CD14-positive monocyte (primary cell): ENCODE measurements around the gene SP7. TPM values are rescaled to one million over a fixed set of nuclear protein-coding genes. Genes with fewer than 3 reads are reported as not detected.

Source experiments
- DNase-seq, 3 donors: peaks; one replicate each; pipeline ENCODE4 v3.0.0-alpha.2; 2011 to 2022
- H2AFZ ChIP-seq: 2 replicates; pipeline ENCODE4 v1.6.0; 2012; ENCODE audit warnings: mild to moderate bottlenecking, low read depth, low read length, inconsistent platforms; ENCODE audit not compliant: insufficient read depth, poor library complexity, severe bottlenecking
- H3K27ac ChIP-seq, 2 donors: 1 replicate in 1 of 2; 2 replicates in 1 of 2; pipeline ENCODE4 v1.5.1; 2012 to 2013; ENCODE audit warnings: low read length in 2 of 2, control low read depth in 1 of 2, inconsistent platforms in 1 of 2, low read depth in 1 of 2, mild to moderate bottlenecking in 1 of 2
- H3K27me3 ChIP-seq, 2 donors: one replicate each; pipeline versions ENCODE4 v1.6.0 to v1.6.1; 2011 to 2013; ENCODE audit warnings: low read length in 2 of 2; ENCODE audit not compliant: control insufficient read depth in 2 of 2, insufficient read depth in 2 of 2
- H3K36me3 ChIP-seq, 2 donors: replicated peaks in 1 of 2; 1 replicate in 1 of 2; 2 replicates in 1 of 2; pipeline versions ENCODE4 v1.5.1 to v1.6.1; 2012 to 2013; ENCODE audit warnings: low read length in 2 of 2, control low read depth in 1 of 2, inconsistent platforms in 1 of 2, mild to moderate bottlenecking in 1 of 2; ENCODE audit not compliant: insufficient read depth in 2 of 2, control insufficient read depth in 1 of 2
- H3K4me1 ChIP-seq, 2 donors: 1 replicate in 1 of 2; 2 replicates in 1 of 2; pipeline versions ENCODE4 v1.5.1 to v1.6.1; 2012 to 2013; ENCODE audit warnings: low read length in 2 of 2, control low read depth in 1 of 2, inconsistent platforms in 1 of 2, mild to moderate bottlenecking in 1 of 2, moderate library complexity in 1 of 2; ENCODE audit not compliant: insufficient read depth in 2 of 2, control insufficient read depth in 1 of 2
- H3K4me2 ChIP-seq: replicated peaks from 2 replicates; pipeline ENCODE3; 2012; ENCODE audit warnings: low read length, moderate library complexity, mild to moderate bottlenecking; ENCODE audit not compliant: poor library complexity, severe bottlenecking; ENCODE audit errors: extremely low read depth
- H3K4me3 ChIP-seq, 3 experiments: fragments of 200-600 bp in 1 of 3; sonication (generic) in 1 of 3; replicated peaks in 1 of 3; 1 replicate in 2 of 3; 2 replicates in 1 of 3; pipeline ENCODE4 v1.5.1; 2011 to 2013; ENCODE audit warnings: low read length in 3 of 3, mild to moderate bottlenecking in 3 of 3, control low read depth in 2 of 3, low read depth in 2 of 3, inconsistent platforms in 1 of 3, moderate library complexity in 1 of 3
- H3K79me2 ChIP-seq: 2 replicates; pipeline ENCODE4 v1.6.0; 2012; ENCODE audit warnings: mild to moderate bottlenecking, control low read depth, inconsistent platforms, low read length, moderate library complexity; ENCODE audit not compliant: insufficient read depth
- H3K9ac ChIP-seq: 2 replicates; pipeline ENCODE4 v1.6.0; 2017; ENCODE audit warnings: low read length, mild to moderate bottlenecking; ENCODE audit not compliant: insufficient read depth, poor library complexity, severe bottlenecking
- H3K9me3 ChIP-seq, 2 donors: replicated peaks in 1 of 2; 1 replicate in 1 of 2; 2 replicates in 1 of 2; pipeline versions ENCODE4 v1.5.1 to v1.6.1; 2012 to 2013; ENCODE audit warnings: low read length in 2 of 2, control low read depth in 1 of 2; ENCODE audit not compliant: control insufficient read depth in 1 of 2, insufficient read depth in 1 of 2
- H4K20me1 ChIP-seq: 2 replicates; pipeline ENCODE4 v1.6.0; 2012; ENCODE audit warnings: mild to moderate bottlenecking, low read length, control low read depth, moderate library complexity; ENCODE audit not compliant: insufficient read depth
- H3K27ac Mint-ChIP-seq, 7 donors: one replicate each; pipeline ENCODE4 v1.8.0; 2020; ENCODE audit warnings: mild to moderate bottlenecking in 7 of 7, mixed read lengths in 7 of 7, moderate library complexity in 6 of 7, inconsistent platforms in 2 of 7
- H3K27me3 Mint-ChIP-seq, 3 donors: one replicate each; pipeline ENCODE4 v1.8.0; 2021 to 2022; ENCODE audit warnings: low read depth in 3 of 3, mild to moderate bottlenecking in 3 of 3, mixed read lengths in 3 of 3, moderate library complexity in 3 of 3, inconsistent platforms in 1 of 3
- H3K36me3 Mint-ChIP-seq, 2 donors: one replicate each; pipeline ENCODE4 v1.8.0; 2020; ENCODE audit warnings: mixed read lengths in 2 of 2, inconsistent platforms in 1 of 2, mild to moderate bottlenecking in 1 of 2
- H3K4me1 Mint-ChIP-seq: one replicate; pipeline ENCODE4 v1.8.0; 2020; ENCODE audit warnings: mild to moderate bottlenecking, mixed read lengths
- H3K4me3 Mint-ChIP-seq, 2 donors: one replicate each; pipeline ENCODE4 v1.8.0; 2020; ENCODE audit warnings: mild to moderate bottlenecking in 2 of 2, mixed read lengths in 2 of 2, moderate library complexity in 1 of 2
- H3K9me3 Mint-ChIP-seq, 7 donors: one replicate each; pipeline ENCODE4 v1.8.0; 2020 to 2022; ENCODE audit warnings: mixed read lengths in 7 of 7, mild to moderate bottlenecking in 6 of 7, moderate library complexity in 6 of 7, inconsistent platforms in 2 of 7
- WGBS: methylation state at CpG from one replicate; pipeline ENCODE4 v1.1.5; 2013; ENCODE audit warnings: missing lambda C conversion rate; ENCODE audit not compliant: insufficient coverage; 5-methylcytosine and 5-hydroxymethylcytosine counted together
- intact Hi-C, 2 donors: fragments of 100-400 bp; cut with micrococcal nuclease; formaldehyde crosslinking; loops; one replicate each; pipeline versions ENCODE4 v1.15.0 to v1.15.1; 2023
- polyA plus RNA-seq, 3 donors: library from polyadenylated mRNA; depleted of rRNA in 1 of 3; unstranded in 2 of 3; stranded (reverse) in 1 of 3; fragments of 300-500 nt in 2 of 3; fragments of >200 nt in 1 of 3; fragmentation: Illumina TruSeq in 2 of 3; gene quantifications; 1 replicate in 2 of 3; 2 replicates in 1 of 3; pipeline ENCODE4 v1.2.3, GENCODE V29; 2012 to 2021
- TF ChIP-seq, protein P1 (sequence below): fragments of 200-600 bp; IDR thresholded peaks from one replicate; pipeline ENCODE4 v1.8.0; 2022; ENCODE audit warnings: antibody characterized with exemption, mild to moderate bottlenecking

The SP7 gene
- polyA plus RNA-seq, 3 donors = 0.04 TPM; not detected in 2

DNA sequence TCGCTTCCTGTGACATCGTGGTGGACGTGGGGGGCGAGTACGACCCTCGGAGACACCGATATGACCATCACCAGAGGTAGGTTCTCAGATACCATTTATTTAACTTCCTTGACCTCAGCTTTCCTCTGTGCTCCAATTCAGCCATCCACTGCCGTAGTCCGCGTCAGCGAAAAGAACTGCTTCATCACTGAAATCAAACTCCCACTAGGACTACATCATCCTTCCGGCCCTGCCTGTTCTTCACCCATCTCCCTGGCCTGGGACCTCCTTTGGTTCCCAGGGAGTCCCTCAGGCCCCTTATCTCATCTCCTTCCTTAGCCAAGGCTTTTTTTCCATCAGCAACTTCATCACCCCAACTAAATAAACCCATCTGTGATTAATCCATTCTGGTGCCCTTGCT lies 36.0 kb downstream of the SP7 start:
- Mint-ChIP-seq H3K27me3 (no peaks in the 10 kb centered on the region), H3K9me3 (peaks cover 0 to 3% (median 0%) of the 10 kb centered on the region in 7 donors), H3K4me3 (peak overlapping the region; percentile 98 to 99), H3K27ac (peak overlapping the region; percentile 99 to 100 (median 99)), H3K4me1 (peaks cover 73% of the 10 kb centered on the region), H3K36me3 (peaks cover 24 to 63% of the 10 kb centered on the region in 2 donors)
- Histone ChIP-seq H3K36me3 (peaks cover 27 to 31% of the 10 kb centered on the region in 2 donors), H3K4me2 (peak overlapping the region; percentile 96), H4K20me1 (peaks cover 6% of the 10 kb centered on the region), H3K27me3 (no peaks in the 10 kb centered on the region), H3K79me2 (peaks cover 58% of the 10 kb centered on the region), H3K9me3 (no peaks in the 10 kb centered on the region), H3K9ac (peak overlapping the region; percentile 70), H2AFZ (peak overlapping the region; percentile 75), H3K4me1 (peaks cover 49 to 57% of the 10 kb centered on the region in 2 donors), H3K27ac (peak overlapping the region; percentile 97), H3K4me3 (peak overlapping the region; percentile 78 to 96 (median 90))
- DNase-seq = peak in 1 of 3 donors; percentile 32
- TF ChIP-seq, protein P1, sequence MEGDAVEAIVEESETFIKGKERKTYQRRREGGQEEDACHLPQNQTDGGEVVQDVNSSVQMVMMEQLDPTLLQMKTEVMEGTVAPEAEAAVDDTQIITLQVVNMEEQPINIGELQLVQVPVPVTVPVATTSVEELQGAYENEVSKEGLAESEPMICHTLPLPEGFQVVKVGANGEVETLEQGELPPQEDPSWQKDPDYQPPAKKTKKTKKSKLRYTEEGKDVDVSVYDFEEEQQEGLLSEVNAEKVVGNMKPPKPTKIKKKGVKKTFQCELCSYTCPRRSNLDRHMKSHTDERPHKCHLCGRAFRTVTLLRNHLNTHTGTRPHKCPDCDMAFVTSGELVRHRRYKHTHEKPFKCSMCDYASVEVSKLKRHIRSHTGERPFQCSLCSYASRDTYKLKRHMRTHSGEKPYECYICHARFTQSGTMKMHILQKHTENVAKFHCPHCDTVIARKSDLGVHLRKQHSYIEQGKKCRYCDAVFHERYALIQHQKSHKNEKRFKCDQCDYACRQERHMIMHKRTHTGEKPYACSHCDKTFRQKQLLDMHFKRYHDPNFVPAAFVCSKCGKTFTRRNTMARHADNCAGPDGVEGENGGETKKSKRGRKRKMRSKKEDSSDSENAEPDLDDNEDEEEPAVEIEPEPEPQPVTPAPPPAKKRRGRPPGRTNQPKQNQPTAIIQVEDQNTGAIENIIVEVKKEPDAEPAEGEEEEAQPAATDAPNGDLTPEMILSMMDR = no peak
- intact Hi-C loops = no loop called here
- WGBS = 9% methylated on average over 10 of the region's 12 CpGs

DNA sequence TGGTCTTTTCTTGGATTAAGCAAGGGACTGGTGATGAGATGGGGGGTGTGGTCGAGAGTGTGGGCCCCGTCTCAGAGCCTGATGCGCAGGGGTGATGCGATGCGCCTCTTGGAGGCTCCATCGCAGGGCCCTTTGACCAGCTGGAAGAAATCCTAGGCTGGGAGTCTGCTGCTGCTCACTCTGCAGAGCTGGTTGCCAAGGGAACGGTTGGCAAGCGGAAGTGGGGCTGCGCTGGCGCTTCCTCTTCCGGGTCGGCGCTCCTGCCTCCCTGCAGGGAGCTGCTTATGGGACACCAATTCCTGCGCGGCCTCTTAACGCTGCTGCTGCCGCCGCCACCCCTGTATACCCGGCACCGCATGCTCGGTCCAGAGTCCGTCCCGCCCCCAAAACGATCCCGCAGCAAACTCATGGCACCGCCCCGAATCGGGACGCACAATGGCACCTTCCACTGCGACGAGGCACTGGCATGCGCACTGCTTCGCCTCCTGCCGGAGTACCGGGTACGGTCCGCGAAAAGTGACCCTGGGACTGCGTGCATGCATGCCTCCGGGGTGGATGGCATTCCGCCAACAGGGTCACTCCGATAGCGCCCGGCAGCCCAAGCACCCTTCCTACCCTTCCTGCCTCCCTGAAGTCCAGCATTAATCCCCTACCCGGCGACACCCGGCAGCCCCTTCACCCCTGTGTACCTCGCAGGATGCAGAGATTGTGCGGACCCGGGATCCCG lies 36.5 kb downstream of the SP7 start, which contains the start of gene MYG1:
TSS of gene MYG1 (plus strand) at position 242 of the 727 bp plus-strand sequence. CDS start at position 285, 43 bp downstream.
- TF ChIP-seq, protein P1 = peak; percentile 22
- H3K27ac ChIP-seq = peak within 1 kb of the TSS; percentile 97
- Mint-ChIP-seq H3K9me3 (peaks cover 0 to 3% (median 0%) of the 10 kb centered on the region in 7 donors), H3K36me3 (peaks cover 22 to 59% of the 10 kb centered on the region in 2 donors), H3K4me3 (peak within 1 kb of the TSS; percentile 98 to 99), H3K4me1 (peaks cover 78% of the 10 kb centered on the region), H3K27me3 (no peaks in the 10 kb centered on the region), H3K27ac (peak within 1 kb of the TSS; percentile 99 to 100 (median 99))
- no peaks in the 10 kb centered on the region for H3K27me3 ChIP-seq
- H3K9me3 ChIP-seq = no peaks in the 10 kb centered on the region
- peak within 1 kb of the TSS; percentile 78 to 96 (median 90) for H3K4me3 ChIP-seq
- WGBS = 2% methylated on average over 51 of the region's 51 CpGs
- intact Hi-C loops = loop anchor here in 1 of 2 donors (2.0 to 5.0 kb wide), 3 partner anchors 21 to 153 kb away; partner anchors contain the start of genes AAAS and PCBP2
- H3K36me3 ChIP-seq = peaks cover 25 to 28% of the 10 kb centered on the region in 2 donors
- H3K79me2 ChIP-seq = peaks cover 58% of the 10 kb centered on the region
- H3K4me2 ChIP-seq = peak within 1 kb of the TSS; percentile 96
- DNase-seq = peak; percentile 82 to 85 (median 84)
- H2AFZ ChIP-seq = peak within 1 kb of the TSS; percentile 75
- H3K4me1 ChIP-seq = peaks cover 55 to 63% of the 10 kb centered on the region in 2 donors
- peaks cover 6% of the 10 kb centered on the region for H4K20me1 ChIP-seq
- H3K9ac ChIP-seq = peak within 1 kb of the TSS; percentile 70
